Activated CD4-positive, alpha-beta T cell treated with anti-CD3 and anti-CD28 coated beads, Interleukin-2, amount 10 ng/mL, durations not matched to agents 7 days and 5 days (primary cell): Measurements from ENCODE around the gene ZBP1. TPM values are rescaled to one million over a fixed set of nuclear protein-coding genes. Genes with fewer than 3 reads are reported as not detected.

Source experiments
- CTCF ChIA-PET: fragments of 350-600 bp; sonication (Branson Sonifier 250); formaldehyde crosslinking; loops from one replicate; lab custom pipeline; 2021; ENCODE audit warnings: antibody characterized with exemption; lab: Charles Lee
- POLR2A ChIA-PET: fragments of 350-600 bp; sonication (Branson Sonifier 250); formaldehyde crosslinking; loops from one replicate; lab custom pipeline; 2021; ENCODE audit warnings: antibody characterized with exemption; lab: Charles Lee
- DNase-seq: peaks from one replicate; pipeline ENCODE4 v3.0.0-alpha.2; 2020
- H3K27ac Mint-ChIP-seq: one replicate; pipeline ENCODE4 v1.8.0; 2021; ENCODE audit warnings: mild to moderate bottlenecking, moderate library complexity, mixed read lengths
- H3K27me3 Mint-ChIP-seq: one replicate; pipeline ENCODE4 v1.8.0; 2021; ENCODE audit warnings: mixed read lengths
- H3K36me3 Mint-ChIP-seq: one replicate; pipeline ENCODE4 v1.8.0; 2021; ENCODE audit warnings: low read depth, mixed read lengths
- H3K4me1 Mint-ChIP-seq: one replicate; pipeline ENCODE4 v1.8.0; 2021; ENCODE audit warnings: mixed read lengths
- H3K4me3 Mint-ChIP-seq: one replicate; pipeline ENCODE4 v1.8.0; 2021; ENCODE audit warnings: mild to moderate bottlenecking, moderate library complexity, mixed read lengths
- H3K9me3 Mint-ChIP-seq: one replicate; pipeline ENCODE4 v1.8.0; 2021; ENCODE audit warnings: mixed read lengths
- total RNA-seq, 2 experiments: library from RNA; stranded (reverse); gene quantifications; one replicate each; pipeline ENCODE4 v1.2.3, GENCODE V29; 2021

ZBP1 gene
- total RNA-seq, 2 experiments from 2014 or later = 28.3 to 31.4 TPM

- Mint-ChIP-seq H3K9me3 (no peaks in the 10 kb centered on the region), H3K27me3 (peaks cover 6% of the 10 kb centered on the region), H3K4me1 (no peaks in the 10 kb centered on the region), H3K27ac (no peak overlapping the region), H3K36me3 (no peaks in the 10 kb centered on the region), H3K4me3 (no peak overlapping the region)
- no peak for DNase-seq
- CTCF ChIA-PET = no interaction called here
- POLR2A ChIA-PET = no interaction called here
These were observed 49.3 kb downstream of the ZBP1 start for GRCh38 chr20:57570920-57571319.

- CTCF ChIA-PET = no interaction called here
- no peaks in the 10 kb centered on the region for H3K36me3 Mint-ChIP-seq
- H3K27me3 Mint-ChIP-seq = peaks cover 6% of the 10 kb centered on the region
- DNase-seq = no peak
- POLR2A ChIA-PET = no interaction called here
- no peaks in the 10 kb centered on the region for H3K9me3 Mint-ChIP-seq
- no peak overlapping the region for H3K4me3 Mint-ChIP-seq
- H3K27ac Mint-ChIP-seq = no peak overlapping the region
- H3K4me1 Mint-ChIP-seq = no peaks in the 10 kb centered on the region
These were observed 49.9 kb downstream of the ZBP1 start for GRCh38 chr20:57570145-57570850.

GRCh38 chr20:57568960-57569359 lies 51.3 kb downstream of the ZBP1 start:
- Mint-ChIP-seq H3K36me3 (no peaks in the 10 kb centered on the region), H3K27me3 (peaks cover 6% of the 10 kb centered on the region), H3K4me3 (no peak overlapping the region), H3K27ac (no peak overlapping the region), H3K9me3 (no peaks in the 10 kb centered on the region), H3K4me1 (no peaks in the 10 kb centered on the region)
- DNase-seq = no peak
- POLR2A ChIA-PET = no interaction called here
- CTCF ChIA-PET = no interaction called here

GRCh38 chr20:57568088-57568896 lies 51.9 kb downstream of the ZBP1 start:
- no peak for DNase-seq

GRCh38 chr20:57567471-57568079 lies 52.7 kb downstream of the ZBP1 start:
- H3K27ac Mint-ChIP-seq = no peak overlapping the region
- ChIA-PET CTCF (no interaction called here), POLR2A (no interaction called here)
- DNase-seq = no peak
- H3K9me3 Mint-ChIP-seq = no peaks in the 10 kb centered on the region
- no peaks in the 10 kb centered on the region for H3K4me1 Mint-ChIP-seq
- H3K4me3 Mint-ChIP-seq = no peak overlapping the region
- H3K36me3 Mint-ChIP-seq = no peaks in the 10 kb centered on the region
- peaks cover 4% of the 10 kb centered on the region for H3K27me3 Mint-ChIP-seq

More at GRCh38 chr20:57568088-57568896, 51.9 kb downstream of the ZBP1 start:
- Mint-ChIP-seq H3K4me1 (no peaks in the 10 kb centered on the region), H3K9me3 (no peaks in the 10 kb centered on the region), H3K27ac (no peak overlapping the region), H3K27me3 (peaks cover 6% of the 10 kb centered on the region), H3K36me3 (no peaks in the 10 kb centered on the region), H3K4me3 (no peak overlapping the region)
- ChIA-PET POLR2A (no interaction called here), CTCF (no interaction called here)

- DNase-seq = no peak
- H3K27ac Mint-ChIP-seq = no peak overlapping the region
- no peaks in the 10 kb centered on the region for H3K4me1 Mint-ChIP-seq
- H3K36me3 Mint-ChIP-seq = no peaks in the 10 kb centered on the region
- CTCF ChIA-PET = interaction anchor here (1.4 kb wide), 1 partner anchor 17 kb away, joined by 4 read pairs; no protein-coding TSS in a partner anchor
- H3K27me3 Mint-ChIP-seq = peaks cover 4% of the 10 kb centered on the region
- POLR2A ChIA-PET = no interaction called here
- no peak overlapping the region for H3K4me3 Mint-ChIP-seq
- H3K9me3 Mint-ChIP-seq = no peaks in the 10 kb centered on the region
These were observed 53.3 kb downstream of the ZBP1 start for GRCh38 chr20:57566803-57567459.

GRCh38 chr20:57566399-57566798 lies 53.8 kb downstream of the ZBP1 start:
- H3K4me1 Mint-ChIP-seq = no peaks in the 10 kb centered on the region
- no peak overlapping the region for H3K27ac Mint-ChIP-seq
- H3K27me3 Mint-ChIP-seq = peaks cover 4% of the 10 kb centered on the region
- POLR2A ChIA-PET = no interaction called here
- CTCF ChIA-PET = interaction anchor here (1.4 kb wide), 1 partner anchor 18 kb away, joined by 4 read pairs; no protein-coding TSS in a partner anchor
- H3K36me3 Mint-ChIP-seq = no peaks in the 10 kb centered on the region
- no peak for DNase-seq
- H3K9me3 Mint-ChIP-seq = no peaks in the 10 kb centered on the region
- no peak overlapping the region for H3K4me3 Mint-ChIP-seq

- Mint-ChIP-seq H3K27ac (no peak overlapping the region), H3K36me3 (no peaks in the 10 kb centered on the region), H3K9me3 (no peaks in the 10 kb centered on the region), H3K4me3 (no peak overlapping the region), H3K27me3 (peaks cover 4% of the 10 kb centered on the region), H3K4me1 (no peaks in the 10 kb centered on the region)
- DNase-seq = no peak
- ChIA-PET CTCF (interaction anchor here (0.7 kb wide), 1 partner anchor 424 kb away, joined by 4 read pairs; no protein-coding TSS in a partner anchor), POLR2A (no interaction called here)
These were observed 55.1 kb downstream of the ZBP1 start for GRCh38 chr20:57564951-57565642.

GRCh38 chr20:57564180-57564802 lies 55.9 kb downstream of the ZBP1 start:
- no peak for DNase-seq
- H3K4me1 Mint-ChIP-seq = no peaks in the 10 kb centered on the region
- no peaks in the 10 kb centered on the region for H3K9me3 Mint-ChIP-seq
- H3K27me3 Mint-ChIP-seq = peaks cover 7% of the 10 kb centered on the region
- H3K36me3 Mint-ChIP-seq = no peaks in the 10 kb centered on the region
- ChIA-PET POLR2A (no interaction called here), CTCF (no interaction called here)
- no peak overlapping the region for H3K27ac Mint-ChIP-seq
- no peak overlapping the region for H3K4me3 Mint-ChIP-seq

- ChIA-PET CTCF (no interaction called here), POLR2A (no interaction called here)
- Mint-ChIP-seq H3K27ac (no peak overlapping the region), H3K27me3 (peaks cover 9% of the 10 kb centered on the region), H3K36me3 (no peaks in the 10 kb centered on the region), H3K9me3 (no peaks in the 10 kb centered on the region), H3K4me1 (no peaks in the 10 kb centered on the region), H3K4me3 (no peak overlapping the region)
- no peak for DNase-seq
These were observed 56.7 kb downstream of the ZBP1 start for GRCh38 chr20:57563522-57563921.

- ChIA-PET POLR2A (no interaction called here), CTCF (no interaction called here)
- no peak overlapping the region for H3K27ac Mint-ChIP-seq
- H3K36me3 Mint-ChIP-seq = no peaks in the 10 kb centered on the region
- no peaks in the 10 kb centered on the region for H3K9me3 Mint-ChIP-seq
- H3K4me1 Mint-ChIP-seq = no peaks in the 10 kb centered on the region
- H3K27me3 Mint-ChIP-seq = peaks cover 9% of the 10 kb centered on the region
- no peak for DNase-seq
- no peak overlapping the region for H3K4me3 Mint-ChIP-seq
These were observed 57.4 kb downstream of the ZBP1 start for GRCh38 chr20:57562541-57563465.
